GDM1 (cell line): ENCODE data around the gene ADCK1.
"Not testable (repeated sequence)": the region's sequence is repeated elsewhere in the genome, so short reads cannot be mapped to it uniquely, and the experiment has no call there.

Source experiments
- DNase-seq: peaks from one replicate; lab custom pipeline; 2025; lab: John Stamatoyannopoulos, UW

ADCK1 gene

DNA sequence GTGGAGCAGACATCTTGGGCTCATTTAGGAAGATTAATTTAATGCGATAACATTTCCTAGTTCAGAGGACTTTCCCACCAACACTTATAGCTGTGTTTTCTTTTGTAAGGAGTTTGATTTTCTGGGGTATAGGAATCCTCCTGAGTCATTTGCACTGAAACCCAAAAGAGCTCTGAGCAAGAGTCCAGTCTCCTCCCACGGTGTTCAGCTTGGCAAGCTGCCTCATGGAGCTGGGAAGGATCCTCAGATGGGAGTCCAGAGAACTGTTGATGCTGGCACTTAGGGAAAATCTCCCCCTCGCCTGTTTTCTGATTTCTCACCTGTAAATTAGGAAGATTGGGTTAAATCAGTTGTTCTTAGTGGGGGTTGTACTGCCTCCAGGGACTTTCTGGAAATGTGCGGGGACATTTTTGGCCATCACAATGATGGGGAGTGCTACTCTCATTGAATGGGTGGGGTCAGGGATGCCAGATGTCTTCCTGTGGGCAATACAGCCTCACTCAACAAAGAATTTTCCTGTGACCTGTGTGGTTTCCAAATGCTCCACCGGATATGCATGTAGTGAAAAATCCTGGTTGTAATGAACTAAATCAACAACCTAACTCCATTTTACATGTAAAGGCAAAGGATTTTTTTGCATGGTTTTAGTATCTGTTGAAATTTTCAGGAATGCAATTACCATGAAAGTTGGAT lies 150.6 kb downstream of the ADCK1 start:
- no peak for DNase-seq

- no peak for DNase-seq
Measured at GRCh38 chr14:77955816-77956484, 156.0 kb downstream of the ADCK1 start.

- not testable (repeated sequence) for DNase-seq
Measured at GRCh38 chr14:77959686-77960085, 159.8 kb downstream of the ADCK1 start.

GRCh38 chr14:77961847-77962580 lies 162.1 kb downstream of the ADCK1 start:
- DNase-seq: no peak

DNA sequence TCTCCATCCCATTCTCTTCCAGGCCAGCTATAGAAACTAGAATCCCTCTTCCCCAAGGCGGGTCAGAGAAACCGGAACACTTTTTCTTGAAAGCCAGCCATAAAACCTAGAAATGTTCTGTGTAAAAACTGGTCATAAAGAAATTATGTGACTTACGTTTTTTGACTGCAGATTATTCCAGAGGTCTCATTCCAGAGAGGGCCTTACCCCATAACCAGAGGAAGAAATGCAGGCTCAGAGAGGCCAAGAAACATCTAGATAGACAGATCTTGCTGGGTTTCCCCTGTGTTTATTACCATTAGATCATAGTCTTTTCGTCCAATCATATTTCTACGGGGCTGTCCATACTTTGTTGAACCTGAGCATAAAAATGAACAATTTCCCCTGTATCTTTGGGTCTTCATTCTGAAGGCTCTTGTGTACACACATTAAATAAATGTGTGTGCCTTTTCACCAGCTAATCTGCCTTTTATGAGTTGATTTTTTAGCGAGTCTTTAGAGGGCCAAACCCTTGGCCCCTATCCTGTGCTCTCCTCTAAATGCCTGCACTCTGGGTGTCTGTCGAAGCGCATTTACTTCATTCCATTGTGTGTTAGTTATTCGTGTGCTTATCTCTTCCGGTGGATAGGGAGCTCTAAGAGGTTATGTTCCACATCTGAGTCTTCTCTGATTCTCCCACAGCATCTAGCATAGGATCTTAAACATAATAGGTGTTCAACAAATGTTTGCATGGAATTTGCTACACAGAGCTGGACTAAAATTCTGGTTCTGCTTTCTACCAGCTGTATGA lies 163.0 kb downstream of the ADCK1 start:
- DNase-seq: no peak

DNA sequence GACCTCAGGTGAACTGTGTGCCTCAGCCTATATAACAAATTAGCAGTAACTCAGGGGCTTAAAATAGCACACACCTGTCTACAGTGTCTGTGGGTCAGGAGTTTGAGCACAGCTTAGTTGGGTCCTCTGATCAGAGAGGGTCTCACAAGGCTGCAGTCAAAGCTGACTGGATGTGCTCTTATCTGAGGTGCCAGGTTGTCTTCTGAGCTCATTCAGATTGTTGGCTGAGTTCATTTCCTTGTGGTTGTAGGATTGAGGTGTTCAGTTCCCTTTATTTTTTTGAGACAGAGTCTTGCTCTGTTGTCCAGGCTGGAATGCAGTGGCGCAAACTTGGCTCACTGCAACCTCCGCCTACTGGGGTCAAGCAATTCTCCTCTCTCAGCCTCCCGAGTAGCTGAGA lies 164.7 kb downstream of the ADCK1 start:
- no peak for DNase-seq

DNA sequence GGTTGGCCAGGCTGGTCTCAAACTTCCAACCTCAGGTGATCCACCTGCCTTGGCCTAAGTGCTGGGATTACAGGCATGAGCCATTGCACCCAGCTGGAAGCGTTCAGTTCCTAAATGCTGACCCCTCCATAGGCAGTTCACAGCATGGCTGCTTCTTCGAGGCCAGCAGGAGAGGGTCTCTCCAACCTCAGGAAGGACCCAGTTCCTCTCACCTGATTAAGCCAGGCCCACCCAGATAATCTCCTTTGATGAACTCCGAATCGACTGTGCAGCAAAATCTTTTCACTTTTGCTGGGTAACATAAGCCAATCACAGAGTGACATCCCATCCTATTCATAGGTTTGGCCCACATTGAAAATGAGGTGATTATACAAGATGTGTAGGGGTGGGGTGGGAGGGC lies 165.1 kb downstream of the ADCK1 start:
- DNase-seq: no peak

- DNase-seq: no peak
Measured at GRCh38 chr14:77965919-77966435, 166.1 kb downstream of the ADCK1 start.

GRCh38 chr14:77967110-77967509 lies 167.2 kb downstream of the ADCK1 start:
- no peak for DNase-seq

DNA sequence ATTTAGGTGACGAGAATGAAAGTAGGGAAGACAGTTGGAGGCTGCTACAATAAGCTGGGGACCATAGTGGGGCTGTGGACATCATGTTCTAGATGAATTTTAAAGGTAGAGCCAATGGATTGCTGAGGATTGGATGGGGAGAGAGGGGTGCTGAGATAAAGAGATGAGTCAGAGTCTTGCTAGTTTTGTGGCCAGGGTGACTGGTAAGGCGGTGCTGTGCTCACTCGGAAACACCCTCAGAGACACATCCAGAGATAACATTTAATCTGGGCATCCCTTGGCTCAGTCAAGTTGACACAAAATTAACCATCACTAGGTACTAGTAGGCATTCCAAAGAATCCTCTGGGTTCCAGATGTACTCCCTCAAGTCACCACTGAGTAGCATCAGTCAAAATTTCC lies 170.7 kb downstream of the ADCK1 start:
- no peak for DNase-seq

GRCh38 chr14:77973246-77973645 lies 173.3 kb downstream of the ADCK1 start:
- no peak for DNase-seq

- no peak for DNase-seq
Measured at GRCh38 chr14:77976591-77976990, 176.7 kb downstream of the ADCK1 start.

DNA sequence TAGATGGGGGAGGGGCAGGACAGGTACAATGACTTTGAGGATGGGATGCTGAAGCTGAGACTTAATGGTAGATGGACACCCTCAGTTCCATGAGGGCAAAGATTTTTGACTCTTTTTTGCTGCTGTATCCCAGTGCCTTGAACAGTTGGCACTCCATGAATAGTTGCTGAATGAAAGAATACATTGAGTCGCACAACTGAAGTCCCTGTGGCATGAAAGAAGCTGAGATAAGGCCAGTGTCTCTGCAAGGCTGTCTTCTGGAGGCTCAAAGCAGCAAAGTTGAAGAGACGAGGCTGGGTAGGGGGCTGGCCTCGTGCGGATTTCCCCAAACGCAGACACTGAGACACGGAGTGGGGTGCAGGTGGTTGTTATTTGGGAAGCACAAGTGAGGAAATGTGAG lies 179.3 kb downstream of the ADCK1 start:
- DNase-seq: no peak

- DNase-seq: no peak
Measured at GRCh38 chr14:77979666-77980351, 179.9 kb downstream of the ADCK1 start.

DNA sequence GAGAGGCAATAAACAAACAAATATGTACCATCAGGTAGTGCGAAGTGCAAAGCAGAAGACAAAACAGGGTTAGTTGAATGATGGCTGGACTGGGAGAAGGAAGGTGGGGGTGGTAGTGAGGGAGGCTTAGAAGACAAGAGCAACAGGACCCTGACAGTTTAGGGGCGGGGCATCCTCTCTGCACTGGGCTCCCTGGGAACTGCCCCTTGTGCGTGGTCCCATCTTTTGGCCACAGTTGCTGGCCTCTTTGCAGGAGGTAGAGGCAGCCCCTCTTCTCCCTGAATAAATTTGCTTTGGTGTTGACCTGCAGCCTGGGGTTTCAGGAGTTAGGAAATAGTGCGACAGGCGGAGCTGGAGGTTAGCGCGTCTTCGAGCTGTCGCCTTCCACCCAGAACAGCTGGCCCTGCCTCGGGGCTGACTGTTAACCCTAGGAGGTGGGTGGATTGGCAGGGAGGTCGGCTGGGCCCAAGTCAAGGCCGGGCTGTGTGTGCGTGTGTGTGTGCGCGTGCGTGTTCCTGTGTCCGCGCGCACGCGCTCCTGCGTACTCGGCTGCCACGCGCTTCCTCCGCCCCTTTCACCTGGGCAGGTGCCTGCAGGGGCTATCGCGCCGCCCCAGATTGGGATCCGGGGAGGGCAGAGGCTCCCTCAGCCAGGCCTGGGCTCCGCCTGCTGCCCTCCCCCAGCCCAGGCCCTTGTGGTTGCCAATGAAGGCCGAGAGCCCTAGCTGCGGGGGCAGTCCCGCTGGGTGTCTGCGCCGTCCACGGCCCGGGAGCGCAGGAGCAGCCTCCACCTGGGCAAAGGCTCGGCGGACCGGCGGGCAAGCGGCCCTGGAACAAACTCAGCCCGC lies 180.8 kb downstream of the ADCK1 start:
- DNase-seq: no peak
